ENCODE results near the gene ABHD2. TPM values are rescaled to one million over a fixed set of nuclear protein-coding genes. Genes with fewer than 3 reads are reported as not detected.

ABHD2 gene
- total and polyA plus RNA-seq, 2 donors (not counting 1 experiment from before 2014, with no cell fraction given), result 39.5 to 84.9 TPM

GRCh38 chr15:89225588-89225987 is 137.3 kb downstream of the ABHD2 start:
- TF ChIP-seq EZH2 (IDR thresholded peaks at IDR 0.05; ENCODE audit: low read length, missing control alignments), result no peak
- TF ChIP-seq, protein P1, sequence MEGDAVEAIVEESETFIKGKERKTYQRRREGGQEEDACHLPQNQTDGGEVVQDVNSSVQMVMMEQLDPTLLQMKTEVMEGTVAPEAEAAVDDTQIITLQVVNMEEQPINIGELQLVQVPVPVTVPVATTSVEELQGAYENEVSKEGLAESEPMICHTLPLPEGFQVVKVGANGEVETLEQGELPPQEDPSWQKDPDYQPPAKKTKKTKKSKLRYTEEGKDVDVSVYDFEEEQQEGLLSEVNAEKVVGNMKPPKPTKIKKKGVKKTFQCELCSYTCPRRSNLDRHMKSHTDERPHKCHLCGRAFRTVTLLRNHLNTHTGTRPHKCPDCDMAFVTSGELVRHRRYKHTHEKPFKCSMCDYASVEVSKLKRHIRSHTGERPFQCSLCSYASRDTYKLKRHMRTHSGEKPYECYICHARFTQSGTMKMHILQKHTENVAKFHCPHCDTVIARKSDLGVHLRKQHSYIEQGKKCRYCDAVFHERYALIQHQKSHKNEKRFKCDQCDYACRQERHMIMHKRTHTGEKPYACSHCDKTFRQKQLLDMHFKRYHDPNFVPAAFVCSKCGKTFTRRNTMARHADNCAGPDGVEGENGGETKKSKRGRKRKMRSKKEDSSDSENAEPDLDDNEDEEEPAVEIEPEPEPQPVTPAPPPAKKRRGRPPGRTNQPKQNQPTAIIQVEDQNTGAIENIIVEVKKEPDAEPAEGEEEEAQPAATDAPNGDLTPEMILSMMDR (conservative IDR thresholded peaks at IDR 0.05 in 1 of 2, IDR thresholded peaks at IDR 0.05 in 1 of 2; ENCODE audit: low read depth in 1 of 2, low read length in 2 of 2), result no peak
- no peaks in the 10 kb centered on the region for H3K79me2 ChIP-seq (ENCODE audit: control insufficient read depth, insufficient read depth, low read length)

GRCh38 chr15:89226359-89227221 is 138.3 kb downstream of the ABHD2 start:
- H3K9ac ChIP-seq (ENCODE audit: insufficient read depth, low read length), result no peak overlapping the region
- TF ChIP-seq, protein P1 (conservative IDR thresholded peaks at IDR 0.05 in 1 of 2, IDR thresholded peaks at IDR 0.05 in 1 of 2; ENCODE audit: low read depth in 1 of 2, low read length in 2 of 2), result no peak
- no peak for TF ChIP-seq EZH2 (IDR thresholded peaks at IDR 0.05; ENCODE audit: low read length, missing control alignments)
- H4K20me1 ChIP-seq (ENCODE audit: control insufficient read depth, extremely low read depth, insufficient read depth, low read length), result no peaks in the 10 kb centered on the region

More at GRCh38 chr15:89225588-89225987, 137.3 kb downstream of the ABHD2 start:
- H3K27ac ChIP-seq (ENCODE audit: insufficient read depth, low read length), result no peak overlapping the region
- H2AFZ ChIP-seq (ENCODE audit: low read length), result no peak overlapping the region
- H3K9me3 ChIP-seq (ENCODE audit: control insufficient read depth, insufficient read depth, low read depth, low read length), result no peaks in the 10 kb centered on the region
- H3K4me3 ChIP-seq (replicated peaks in 1 of 4; ENCODE audit: control extremely low read depth in 1 of 4, insufficient read depth in 1 of 4, low read depth in 3 of 4, low read length in 4 of 4), result no peak overlapping the region
- no peaks in the 10 kb centered on the region for H3K27me3 ChIP-seq (ENCODE audit: control insufficient read depth, insufficient read depth, low read length)
- H3K4me2 ChIP-seq (ENCODE audit: extremely low read depth, insufficient read depth, low read length), result no peak overlapping the region
- no peak overlapping the region for H3K9ac ChIP-seq (ENCODE audit: insufficient read depth, low read length)
- H4K20me1 ChIP-seq (ENCODE audit: control insufficient read depth, extremely low read depth, insufficient read depth, low read length), result no peaks in the 10 kb centered on the region
- H3K4me1 ChIP-seq (ENCODE audit: control insufficient read depth, extremely low read depth, insufficient read depth, low read length), result no peaks in the 10 kb centered on the region
- no peak for DNase-seq (ENCODE audit: low read depth in 2 of 2)
- no peaks in the 10 kb centered on the region for H3K36me3 ChIP-seq (ENCODE audit: control insufficient read depth, insufficient read depth, low read length)

GRCh38 chr15:89227425-89227824 is 139.2 kb downstream of the ABHD2 start:
- Histone ChIP-seq H3K9me3 (ENCODE audit: control insufficient read depth, insufficient read depth, low read depth, low read length) (no peaks in the 10 kb centered on the region), H3K4me1 (ENCODE audit: control insufficient read depth, extremely low read depth, insufficient read depth, low read length) (no peaks in the 10 kb centered on the region), H3K27me3 (ENCODE audit: control insufficient read depth, insufficient read depth, low read length) (no peaks in the 10 kb centered on the region), H3K36me3 (ENCODE audit: control insufficient read depth, insufficient read depth, low read length) (no peaks in the 10 kb centered on the region), H3K27ac (ENCODE audit: insufficient read depth, low read length) (no peak overlapping the region), H3K4me2 (ENCODE audit: extremely low read depth, insufficient read depth, low read length) (no peak overlapping the region), H3K4me3 (replicated peaks in 1 of 4; ENCODE audit: control extremely low read depth in 1 of 4, insufficient read depth in 1 of 4, low read depth in 3 of 4, low read length in 4 of 4) (no peak overlapping the region), H3K9ac (ENCODE audit: insufficient read depth, low read length) (no peak overlapping the region), H2AFZ (ENCODE audit: low read length) (no peak overlapping the region), H3K79me2 (ENCODE audit: control insufficient read depth, insufficient read depth, low read length) (no peaks in the 10 kb centered on the region), H4K20me1 (ENCODE audit: control insufficient read depth, extremely low read depth, insufficient read depth, low read length) (no peaks in the 10 kb centered on the region)
- TF ChIP-seq, protein P1 (conservative IDR thresholded peaks at IDR 0.05 in 1 of 2, IDR thresholded peaks at IDR 0.05 in 1 of 2; ENCODE audit: low read depth in 1 of 2, low read length in 2 of 2), result no peak
- no peak for TF ChIP-seq EZH2 (IDR thresholded peaks at IDR 0.05; ENCODE audit: low read length, missing control alignments)
- no peak for DNase-seq (ENCODE audit: low read depth in 2 of 2)

More at GRCh38 chr15:89226359-89227221, 138.3 kb downstream of the ABHD2 start:
- Histone ChIP-seq H3K27me3 (ENCODE audit: control insufficient read depth, insufficient read depth, low read length) (no peaks in the 10 kb centered on the region), H3K4me1 (ENCODE audit: control insufficient read depth, extremely low read depth, insufficient read depth, low read length) (no peaks in the 10 kb centered on the region), H3K4me2 (ENCODE audit: extremely low read depth, insufficient read depth, low read length) (no peak overlapping the region), H2AFZ (ENCODE audit: low read length) (no peak overlapping the region), H3K79me2 (ENCODE audit: control insufficient read depth, insufficient read depth, low read length) (no peaks in the 10 kb centered on the region), H3K4me3 (replicated peaks in 1 of 4; ENCODE audit: control extremely low read depth in 1 of 4, insufficient read depth in 1 of 4, low read depth in 3 of 4, low read length in 4 of 4) (no peak overlapping the region), H3K27ac (ENCODE audit: insufficient read depth, low read length) (no peak overlapping the region), H3K36me3 (ENCODE audit: control insufficient read depth, insufficient read depth, low read length) (no peaks in the 10 kb centered on the region), H3K9me3 (ENCODE audit: control insufficient read depth, insufficient read depth, low read depth, low read length) (no peaks in the 10 kb centered on the region)
- no peak for DNase-seq (ENCODE audit: low read depth in 2 of 2)

Data from fibroblast of lung (primary cell).